Adrenal gland (tissue), 12 donors: ENCODE results near the gene MAGEF1. TPM values are rescaled to one million over a fixed set of nuclear protein-coding genes. Genes with fewer than 3 reads are reported as not detected.

Experiments used
- DNase-seq, 7 donors: peaks; one replicate each; pipeline ENCODE4 v3.0.0-alpha.2; 2019 to 2020
- H3K27ac ChIP-seq, 5 donors: fragments of 200-600 bp; sonication (generic) in 4 of 5; 1 replicate in 3 of 5; 2 replicates in 2 of 5; pipeline versions ENCODE4 v1.5.1 to v1.8.0; 2016 to 2020; ENCODE audit warnings: mild to moderate bottlenecking in 1 of 5
- H3K27me3 ChIP-seq: fragments of 200-600 bp; 2 replicates; pipeline ENCODE4 v1.8.0; 2021
- H3K36me3 ChIP-seq, 2 donors: fragments of 200-600 bp; replicated peaks in 1 of 2; 1 replicate in 1 of 2; 2 replicates in 1 of 2; pipeline versions ENCODE4 v1.5.1 to v1.8.0; 2018 to 2022
- H3K4me1 ChIP-seq, 2 donors: fragments of 200-600 bp; replicated peaks in 1 of 2; 1 replicate in 1 of 2; 2 replicates in 1 of 2; pipeline versions ENCODE4 v1.5.1 to v1.8.0; 2018 to 2021
- H3K4me3 ChIP-seq, 4 donors: fragments of 200-600 bp; sonication (generic) in 3 of 4; one replicate each; pipeline ENCODE4 v1.5.1; 2016 to 2018
- H3K9me3 ChIP-seq, 3 donors: fragments of 200-600 bp; sonication (generic) in 1 of 3; replicated peaks in 1 of 3; 1 replicate in 2 of 3; 2 replicates in 1 of 3; pipeline versions ENCODE4 v1.5.1 to v1.8.0; 2016 to 2021
- CTCF ChIP-seq, 6 experiments: fragments of 450-650 bp in 4 of 6; fragments of 200-600 bp in 2 of 6; sonication (generic) in 1 of 6; IDR thresholded peaks; 1 replicate in 5 of 6; 2 replicates in 1 of 6; pipeline versions ENCODE4 v1.5.1 to v1.8.0; 2016 to 2021; ENCODE audit warnings: antibody characterized with exemption in 6 of 6, mild to moderate bottlenecking in 2 of 6, moderate library complexity in 1 of 6
- POLR2A ChIP-seq, 2 donors: fragments of 450-650 bp; IDR thresholded peaks; one replicate each; pipeline ENCODE4 v1.6.1; 2017; ENCODE audit warnings: antibody characterized with exemption in 2 of 2, mild to moderate bottlenecking in 2 of 2, moderate library complexity in 1 of 2
- WGBS, 4 donors: extraction: QIAGEN DNeasy Blood & Tissue Kit in 2 of 4; methylation state at CpG; one replicate each; pipeline versions ENCODE4 v1.1.5 to v1.1.7; 2013 to 2017; 5-methylcytosine and 5-hydroxymethylcytosine counted together
- intact Hi-C, 2 donors: fragments of 100-400 bp; cut with DNase I; formaldehyde crosslinking; loops; one replicate each; pipeline versions ENCODE4 v1.14.1 to v1.15.0; 2022 to 2023
- polyA plus RNA-seq, 3 donors: library from polyadenylated mRNA; stranded (reverse); fragments of 200-250 nt in 2 of 3; fragments of 350-450 nt in 1 of 3; fragmentation: Illumina TruSeq in 1 of 3; extraction: RNeasy Lipid Tissue Mini Kit (QIAGEN cat#74804) in 1 of 3; gene quantifications; one replicate each; pipeline ENCODE4 v1.2.3, GENCODE V29; 2013 to 2014
- total RNA-seq, 9 donors: library from RNA; depleted of rRNA in 4 of 9; stranded (reverse); fragments of >200 nt in 4 of 9; fragments of 120-200 nt in 1 of 9; fragmentation: NEBNext Ultra II Directional in 1 of 9; extraction: Animal tissue kit (Norgen Biotek cat#: 25700) in 1 of 9; gene quantifications; one replicate each; pipeline versions ENCODE4 v1.1.0 to v1.2.4, GENCODE V29; 2013 to 2023
- donor health status: healthy with polysubstance abuse.
- donor health status: Bipolar disorder and iron deficiency.
- donor health status: DM: yes; HTN: yes; CAD: no.
- donor health status: DM: no; HTN: no; CAD: no.
- donor health status: DM: no; HTN: no; CAD: no.
- donor health status: DM: yes; HTN: yes; CAD: no.

The MAGEF1 gene
- total and polyA plus RNA-seq, 12 donors, result 22.1 to 69.1 (median 36.3) TPM

GRCh38 chr3:184677344-184678316 lies 34.2 kb downstream of the MAGEF1 start:
- DNase-seq, result no peak
- H3K27me3 ChIP-seq, result no peaks in the 10 kb centered on the region
- H3K4me1 ChIP-seq, result no peaks in the 10 kb centered on the region
- H3K4me3 ChIP-seq, result no peak overlapping the region
- WGBS, 4 donors, result 88 to 90% (median 89%) methylated on average over 15 to 17 of the region's 17 CpGs
- no peaks in the 10 kb centered on the region for H3K36me3 ChIP-seq
- H3K9me3 ChIP-seq, result no peaks in the 10 kb centered on the region
- no peak overlapping the region for H3K27ac ChIP-seq
- TF ChIP-seq CTCF (IDR thresholded peaks at IDR 0.05), result no peak
- TF ChIP-seq POLR2A (IDR thresholded peaks at IDR 0.05), result no peak
- intact Hi-C loops, result no loop called here

GRCh38 chr3:184676927-184677326 lies 34.9 kb downstream of the MAGEF1 start:
- WGBS, 4 donors, result 62 to 86% (median 67%) methylated on average over 8 of the region's 8 CpGs
- no peaks in the 10 kb centered on the region for H3K4me1 ChIP-seq
- no peaks in the 10 kb centered on the region for H3K9me3 ChIP-seq
- no peak overlapping the region for H3K4me3 ChIP-seq
- TF ChIP-seq POLR2A (IDR thresholded peaks at IDR 0.05), result no peak
- TF ChIP-seq CTCF (IDR thresholded peaks at IDR 0.05), result no peak
- intact Hi-C loops, result no loop called here
- H3K27me3 ChIP-seq, result no peaks in the 10 kb centered on the region
- DNase-seq, result no peak
- H3K27ac ChIP-seq, result no peak overlapping the region
- no peaks in the 10 kb centered on the region for H3K36me3 ChIP-seq

GRCh38 chr3:184674626-184675025 lies 37.2 kb downstream of the MAGEF1 start:
- WGBS, 4 donors, result 55 to 87% (median 72%) methylated on average over 1 of the region's 1 CpG
- no peaks in the 10 kb centered on the region for H3K36me3 ChIP-seq
- DNase-seq, result no peak
- H3K4me3 ChIP-seq, result no peak overlapping the region
- TF ChIP-seq POLR2A (IDR thresholded peaks at IDR 0.05) (no peak), CTCF (IDR thresholded peaks at IDR 0.05) (no peak)
- no peaks in the 10 kb centered on the region for H3K9me3 ChIP-seq
- intact Hi-C loops, result no loop called here
- H3K4me1 ChIP-seq, result no peaks in the 10 kb centered on the region
- no peaks in the 10 kb centered on the region for H3K27me3 ChIP-seq
- no peak overlapping the region for H3K27ac ChIP-seq

GRCh38 chr3:184672977-184673870 lies 38.6 kb downstream of the MAGEF1 start:
- 83 to 89% (median 84%) methylated on average over 13 to 16 of the region's 16 CpGs for WGBS, 4 donors
- TF ChIP-seq CTCF (IDR thresholded peaks at IDR 0.05) (no peak), POLR2A (IDR thresholded peaks at IDR 0.05) (no peak)
- Histone ChIP-seq H3K27me3 (no peaks in the 10 kb centered on the region), H3K27ac (no peak overlapping the region), H3K36me3 (no peaks in the 10 kb centered on the region), H3K9me3 (no peaks in the 10 kb centered on the region), H3K4me3 (no peak overlapping the region), H3K4me1 (no peaks in the 10 kb centered on the region)
- DNase-seq, result no peak
- intact Hi-C loops, result no loop called here
